Measurements from ENCODE around the gene SCN2B.

- TF ChIP-seq, protein P1, sequence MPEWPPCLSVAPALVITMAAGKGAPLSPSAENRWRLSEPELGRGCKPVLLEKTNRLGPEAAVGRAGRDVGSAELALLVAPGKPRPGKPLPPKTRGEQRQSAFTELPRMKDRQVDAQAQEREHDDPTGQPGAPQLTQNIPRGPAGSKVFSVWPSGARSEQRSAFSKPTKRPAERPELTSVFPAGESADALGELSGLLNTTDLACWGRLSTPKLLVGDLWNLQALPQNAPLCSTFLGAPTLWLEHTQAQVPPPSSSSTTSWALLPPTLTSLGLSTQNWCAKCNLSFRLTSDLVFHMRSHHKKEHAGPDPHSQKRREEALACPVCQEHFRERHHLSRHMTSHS (tag by site-specific recombination; IDR thresholded peaks at IDR 0.05) = no peak
- no peak for TF ChIP-seq ZBTB8A (tag by site-specific recombination; IDR thresholded peaks at IDR 0.05)
- no peak for TF ChIP-seq ZNF501 (tag by site-specific recombination; IDR thresholded peaks at IDR 0.05)
- TF ChIP-seq ZFP37 (tag by site-specific recombination; IDR thresholded peaks at IDR 0.05) = no peak
- TF ChIP-seq, protein P2, sequence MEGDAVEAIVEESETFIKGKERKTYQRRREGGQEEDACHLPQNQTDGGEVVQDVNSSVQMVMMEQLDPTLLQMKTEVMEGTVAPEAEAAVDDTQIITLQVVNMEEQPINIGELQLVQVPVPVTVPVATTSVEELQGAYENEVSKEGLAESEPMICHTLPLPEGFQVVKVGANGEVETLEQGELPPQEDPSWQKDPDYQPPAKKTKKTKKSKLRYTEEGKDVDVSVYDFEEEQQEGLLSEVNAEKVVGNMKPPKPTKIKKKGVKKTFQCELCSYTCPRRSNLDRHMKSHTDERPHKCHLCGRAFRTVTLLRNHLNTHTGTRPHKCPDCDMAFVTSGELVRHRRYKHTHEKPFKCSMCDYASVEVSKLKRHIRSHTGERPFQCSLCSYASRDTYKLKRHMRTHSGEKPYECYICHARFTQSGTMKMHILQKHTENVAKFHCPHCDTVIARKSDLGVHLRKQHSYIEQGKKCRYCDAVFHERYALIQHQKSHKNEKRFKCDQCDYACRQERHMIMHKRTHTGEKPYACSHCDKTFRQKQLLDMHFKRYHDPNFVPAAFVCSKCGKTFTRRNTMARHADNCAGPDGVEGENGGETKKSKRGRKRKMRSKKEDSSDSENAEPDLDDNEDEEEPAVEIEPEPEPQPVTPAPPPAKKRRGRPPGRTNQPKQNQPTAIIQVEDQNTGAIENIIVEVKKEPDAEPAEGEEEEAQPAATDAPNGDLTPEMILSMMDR (tag by site-specific recombination; IDR thresholded peaks at IDR 0.05) = no peak
- TF ChIP-seq, protein P3, sequence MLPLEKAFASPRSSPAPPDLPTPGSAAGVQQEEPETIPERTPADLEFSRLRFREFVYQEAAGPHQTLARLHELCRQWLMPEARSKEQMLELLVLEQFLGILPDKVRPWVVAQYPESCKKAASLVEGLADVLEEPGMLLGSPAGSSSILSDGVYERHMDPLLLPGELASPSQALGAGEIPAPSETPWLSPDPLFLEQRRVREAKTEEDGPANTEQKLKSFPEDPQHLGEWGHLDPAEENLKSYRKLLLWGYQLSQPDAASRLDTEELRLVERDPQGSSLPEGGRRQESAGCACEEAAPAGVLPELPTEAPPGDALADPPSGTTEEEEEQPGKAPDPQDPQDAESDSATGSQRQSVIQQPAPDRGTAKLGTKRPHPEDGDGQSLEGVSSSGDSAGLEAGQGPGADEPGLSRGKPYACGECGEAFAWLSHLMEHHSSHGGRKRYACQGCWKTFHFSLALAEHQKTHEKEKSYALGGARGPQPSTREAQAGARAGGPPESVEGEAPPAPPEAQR (tag by site-specific recombination; IDR thresholded peaks at IDR 0.05) = no peak
- no peak for TF ChIP-seq PRDM1 (tag by site-specific recombination; IDR thresholded peaks at IDR 0.05)
- TF ChIP-seq ZNF654 (tag by site-specific recombination; IDR thresholded peaks at IDR 0.05; ENCODE audit: low read depth) = no peak
- no peak for TF ChIP-seq ZNF792 (tag by site-specific recombination; IDR thresholded peaks at IDR 0.05)
- TF ChIP-seq ZBTB1 (tag by site-specific recombination; IDR thresholded peaks at IDR 0.05) = no peak
These were observed 46.0 kb upstream of the SCN2B start for GRCh38 chr11:118222437-118222836.

Measured in HEK293 (cell line).